Left hindlimb (tissue), 1 donor: ENCODE results near the gene SLC28A2.
"Not testable (repeated sequence)": the region's sequence is repeated elsewhere in the genome, so short reads cannot be mapped to it uniquely, and the experiment has no call there.

Experiments used
- DNase-seq: peaks from one replicate; pipeline ENCODE4 v3.0.0-alpha.2; 2018

SLC28A2 gene

GRCh38 chr15:45251888-45252287, at the start of gene SLC28A2:
Gene SLC28A2, plus strand, starts transcription at chr15:45252234. Its CDS starts 982 bp downstream, at chr15:45253216.
- no peak for DNase-seq

DNA sequence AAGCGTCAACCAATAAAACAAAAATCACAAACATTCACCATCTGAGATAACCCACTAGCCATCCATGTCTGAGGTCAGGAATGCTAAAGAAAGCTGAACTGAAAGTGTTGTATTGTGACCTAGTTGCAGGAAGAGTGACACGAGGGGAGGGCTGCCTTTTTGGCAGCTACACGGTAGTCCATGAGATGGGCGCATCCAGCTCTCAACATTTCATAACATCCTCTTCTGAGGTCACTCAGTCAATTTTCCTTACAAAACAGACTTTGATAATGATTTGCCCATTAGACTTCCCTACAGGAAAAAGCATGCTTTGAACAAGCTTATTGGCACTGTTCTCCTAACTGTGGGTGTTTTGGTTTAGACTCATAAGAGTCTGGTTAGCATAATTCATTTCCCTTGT, 48.9 kb upstream of the SLC28A2 start:
- no peak for DNase-seq

- peak; percentile 40 for DNase-seq
Observed at GRCh38 chr15:45205192-45205591, 46.8 kb upstream of the SLC28A2 start.

DNA sequence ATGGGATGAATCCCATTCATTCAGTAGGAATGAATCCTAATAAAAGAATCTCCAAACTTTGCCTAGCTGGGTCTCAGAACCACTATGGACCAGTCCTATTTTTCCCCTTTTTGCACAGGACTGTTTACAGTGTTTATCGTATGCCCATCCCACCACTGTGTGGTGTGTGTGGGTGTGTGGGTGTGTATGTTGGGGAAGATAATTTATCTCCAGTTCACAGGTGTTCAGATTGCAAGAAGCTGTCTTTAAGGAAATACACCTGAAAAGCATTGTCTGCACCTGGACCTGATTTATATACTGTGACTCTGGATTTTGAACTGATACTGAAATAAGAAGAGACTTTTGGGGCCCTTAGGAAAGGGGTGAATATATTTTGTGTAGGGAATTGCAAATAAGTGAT, 39.5 kb upstream of the SLC28A2 start:
- no peak for DNase-seq

GRCh38 chr15:45221053-45221599, 30.9 kb upstream of the SLC28A2 start:
- no peak for DNase-seq

GRCh38 chr15:45221967-45222366, 30.1 kb upstream of the SLC28A2 start:
- no peak for DNase-seq

DNA sequence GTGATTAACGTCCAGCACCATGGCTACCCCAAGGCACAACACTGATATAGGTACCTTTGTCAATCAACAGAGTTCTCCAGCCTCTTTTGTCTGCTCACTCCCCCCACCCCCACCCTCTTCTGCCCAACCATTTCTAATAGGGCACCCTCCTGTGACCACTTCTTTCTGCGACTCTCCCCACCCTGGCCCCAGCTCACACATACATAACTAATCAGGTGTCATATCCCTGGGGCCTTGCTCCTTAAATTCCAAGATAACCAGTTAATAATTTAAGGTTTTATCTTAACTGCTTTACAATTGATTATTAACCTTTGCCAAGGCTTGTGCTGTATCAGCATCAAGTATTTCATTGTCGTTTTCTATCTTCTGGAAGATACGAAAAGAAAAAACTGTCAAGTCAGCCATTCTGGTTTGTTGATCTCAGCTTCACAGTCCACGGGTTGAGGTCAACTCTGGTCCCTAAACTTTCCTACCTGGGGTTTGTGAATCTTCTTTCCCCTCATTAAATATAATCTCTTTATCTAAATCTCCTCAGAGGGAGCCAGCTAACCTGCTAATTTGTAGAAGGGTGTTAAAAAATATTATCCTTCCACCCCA, 27.3 kb upstream of the SLC28A2 start:
- no peak for DNase-seq

DNA sequence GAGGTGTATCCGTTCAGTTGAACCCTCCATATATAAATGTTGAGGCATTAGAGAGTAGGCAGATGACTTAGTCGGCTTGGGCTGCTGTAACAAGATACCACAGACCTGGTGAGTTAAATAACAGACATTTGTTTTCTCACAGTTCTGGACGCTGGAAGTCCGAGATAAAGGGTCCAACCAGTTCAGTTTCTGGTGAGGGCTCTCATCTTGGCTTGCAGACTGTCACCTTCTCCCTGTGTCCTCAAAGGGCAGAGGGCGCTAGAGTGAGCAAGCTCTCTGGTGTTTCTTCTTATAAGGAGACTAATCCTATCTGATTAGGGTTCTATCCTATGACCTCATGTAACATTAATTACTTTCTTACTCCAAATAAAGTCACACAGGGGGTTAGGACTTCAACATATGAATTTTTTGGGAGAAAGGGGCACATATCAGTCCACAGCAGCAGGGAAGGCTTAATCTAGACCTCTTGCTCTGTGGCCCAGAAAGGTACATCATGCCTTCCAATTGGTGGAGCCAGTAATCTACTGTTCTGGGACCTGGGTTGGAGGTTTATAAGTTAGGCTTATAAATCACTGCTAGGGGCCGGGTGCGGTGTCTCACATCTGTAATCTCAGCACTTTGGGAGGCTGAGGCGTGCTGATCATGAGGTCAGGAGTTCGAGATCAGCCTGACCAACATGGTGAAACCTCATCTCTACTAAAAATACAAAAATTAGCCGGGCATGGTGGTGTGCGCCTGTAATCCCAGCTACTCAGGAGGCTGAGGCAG, 26.3 kb upstream of the SLC28A2 start:
- no peak for DNase-seq

GRCh38 chr15:45228931-45229330, 23.1 kb upstream of the SLC28A2 start:
- no peak for DNase-seq

DNA sequence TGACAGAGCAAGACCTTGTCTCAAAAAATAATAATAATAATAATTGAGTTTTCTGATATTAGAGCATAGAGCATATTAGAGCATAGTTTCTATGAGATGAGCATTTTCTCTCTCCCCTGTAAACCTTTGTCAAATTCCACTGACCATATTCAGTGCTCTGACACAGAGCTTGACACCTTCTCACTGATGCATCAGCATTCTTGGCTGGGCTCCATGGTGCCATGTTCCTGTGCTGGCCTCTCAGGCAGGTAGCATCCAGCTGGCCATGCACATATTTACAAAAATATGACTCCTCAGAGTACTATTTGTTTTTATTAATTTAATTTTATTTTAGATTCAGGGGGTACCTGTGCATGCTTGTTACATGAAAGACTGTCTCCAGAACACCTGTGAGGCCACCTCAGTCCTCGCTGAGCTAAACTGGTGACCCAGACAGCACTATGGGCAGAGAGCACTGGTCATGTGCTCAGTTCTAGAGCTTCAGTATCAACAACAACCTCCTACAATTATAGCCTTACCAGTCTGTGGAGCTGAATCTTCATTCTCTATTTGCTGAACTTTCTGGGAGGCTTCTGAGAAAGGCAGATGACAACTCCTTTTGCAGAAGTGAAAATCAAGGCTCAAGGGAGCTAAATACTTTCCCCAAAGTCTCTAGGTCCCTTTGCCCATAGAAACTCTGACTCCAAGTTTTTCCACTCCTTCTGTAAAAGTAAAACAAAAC, 21.6 kb upstream of the SLC28A2 start:
- no peak for DNase-seq

GRCh38 chr15:45231132-45231531, 20.9 kb upstream of the SLC28A2 start:
- no peak for DNase-seq

DNA sequence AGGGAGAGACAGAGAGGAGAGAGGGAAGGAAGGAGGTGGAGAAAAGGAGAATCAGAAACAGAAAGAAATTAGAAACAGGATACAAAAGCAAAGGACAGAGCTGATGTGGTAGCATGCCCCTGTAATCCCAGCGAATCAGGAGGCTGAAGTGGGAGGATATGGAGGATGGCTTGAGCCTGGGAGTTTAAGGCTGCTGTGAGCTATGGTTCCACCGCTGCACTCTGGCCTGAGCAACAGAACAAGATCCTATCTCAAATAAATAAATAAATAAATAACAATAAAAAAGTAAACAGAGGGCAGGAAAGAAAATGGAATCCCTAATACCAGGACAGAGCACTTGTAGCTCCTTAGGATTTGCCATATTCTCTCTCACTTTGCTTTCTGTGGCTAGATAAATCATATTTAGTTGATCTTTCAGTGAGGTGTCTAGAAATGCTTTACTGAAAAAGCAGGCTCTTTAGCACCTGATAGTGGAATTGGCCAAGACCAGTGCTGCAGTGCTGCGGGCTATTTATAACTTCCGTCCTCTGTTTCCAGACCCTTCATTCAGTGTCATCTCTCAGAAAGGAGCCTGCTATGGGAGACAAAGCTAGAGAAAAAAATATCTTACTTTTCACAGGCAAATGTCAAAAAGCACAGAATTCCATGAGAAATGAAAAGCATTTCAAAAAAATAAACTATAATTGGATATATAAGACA, 20.0 kb upstream of the SLC28A2 start:
- no peak for DNase-seq

- DNase-seq, result no peak
Observed at GRCh38 chr15:45234562-45235235, 17.3 kb upstream of the SLC28A2 start.

GRCh38 chr15:45236806-45237205, 15.2 kb upstream of the SLC28A2 start:
- DNase-seq, result not testable (repeated sequence)

- DNase-seq, result no peak
Observed at GRCh38 chr15:45242289-45242688, 9.7 kb upstream of the SLC28A2 start.

- DNase-seq, result no peak
Observed at GRCh38 chr15:45249125-45249780, 2.8 kb upstream of the SLC28A2 start.

DNA sequence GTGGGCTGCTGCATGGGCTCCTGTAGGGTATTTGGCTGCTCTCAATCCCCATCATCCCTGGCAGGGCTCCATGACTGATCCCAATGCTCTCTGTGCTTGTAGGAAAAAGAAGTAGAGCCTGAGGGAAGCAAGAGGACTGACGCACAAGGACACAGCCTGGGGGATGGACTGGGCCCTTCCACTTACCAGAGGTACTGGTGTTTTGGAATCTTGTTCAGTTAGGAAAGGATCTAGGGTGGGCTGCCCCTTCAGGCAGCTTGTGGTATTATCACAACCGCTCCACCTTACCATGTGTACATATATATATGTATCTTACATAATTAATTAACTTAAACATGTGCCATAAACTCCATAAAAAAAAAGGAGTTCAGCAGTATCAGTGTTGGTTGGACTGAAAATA, 1.3 kb downstream of the SLC28A2 start:
- no peak for DNase-seq

DNA sequence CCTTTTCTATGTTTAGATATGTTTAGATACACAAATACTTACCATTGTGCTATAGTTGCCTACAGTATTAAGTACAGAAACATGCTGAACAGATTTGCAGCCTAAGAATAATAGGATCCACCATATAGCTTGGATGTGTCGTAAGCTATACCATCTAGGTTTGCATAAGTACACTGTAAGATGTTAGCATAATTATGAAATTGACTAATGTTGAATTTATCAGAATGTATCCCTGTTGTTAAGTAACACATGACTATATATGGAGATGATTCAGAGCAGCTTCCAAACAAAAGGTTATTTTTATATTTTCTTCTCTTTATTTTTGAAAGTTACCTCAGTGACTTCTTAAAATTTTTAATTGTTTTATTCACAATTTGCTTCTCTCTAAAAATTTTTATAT, 2.4 kb downstream of the SLC28A2 start:
- no peak for DNase-seq

DNA sequence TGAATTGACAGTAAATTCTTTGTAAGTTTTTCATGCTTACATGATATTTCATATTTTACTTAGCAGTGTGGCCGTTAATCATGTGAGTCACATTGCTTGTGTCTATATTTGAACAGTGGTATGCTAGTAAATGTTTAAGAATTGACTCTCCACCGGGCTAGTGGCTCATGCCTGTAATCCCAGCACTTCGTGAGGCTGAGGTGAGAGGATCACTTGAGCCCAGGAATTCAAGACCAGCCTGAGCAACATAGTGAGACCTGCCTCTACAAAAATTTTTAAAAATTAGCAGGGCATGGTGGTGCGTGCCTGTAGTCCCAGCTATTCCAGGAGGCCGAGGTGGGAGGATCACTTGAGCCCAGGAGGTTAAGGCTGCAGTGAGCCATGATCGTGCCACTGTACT, 2.8 kb downstream of the SLC28A2 start:
- not testable (repeated sequence) for DNase-seq

GRCh38 chr15:45259796-45260195, 7.8 kb downstream of the SLC28A2 start:
- DNase-seq, result no peak

GRCh38 chr15:45262906-45263461, 10.9 kb downstream of the SLC28A2 start:
- no peak for DNase-seq

DNA sequence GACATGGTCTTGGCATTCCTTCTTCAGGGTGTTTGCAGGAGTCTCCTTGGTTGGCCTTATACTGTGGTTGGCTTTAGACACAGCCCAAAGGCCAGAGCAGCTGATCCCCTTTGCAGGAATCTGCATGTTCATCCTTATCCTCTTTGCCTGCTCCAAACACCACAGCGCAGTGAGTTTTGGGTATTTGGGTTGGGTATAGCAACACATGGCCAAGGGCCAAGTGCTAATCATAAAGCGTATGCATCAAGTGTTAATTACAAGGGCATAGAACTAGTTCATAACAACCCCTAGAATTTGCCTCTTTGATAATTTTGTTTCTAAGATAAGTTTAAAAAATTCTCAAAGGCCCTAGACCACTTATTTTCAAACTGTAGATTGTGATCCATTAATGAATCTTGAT, 11.8 kb downstream of the SLC28A2 start:
- DNase-seq, result no peak
